Neural progenitor cell (in vitro differentiated cells): ENCODE measurements around the gene STK10. TPM values are rescaled to one million over a fixed set of nuclear protein-coding genes. Genes with fewer than 3 reads are reported as not detected.

Source experiments
- DNase-seq: peaks from one replicate; pipeline ENCODE4 v3.0.0-alpha.2; 2016; ENCODE audit warnings: low spot score
- H2AFZ ChIP-seq: fragments of 200-600 bp; sonication (generic); replicated peaks from 2 replicates; pipeline ENCODE4 v1.6.1; 2016; ENCODE audit warnings: antibody characterized with exemption
- H3F3A ChIP-seq: fragments of 200-600 bp; sonication (generic); 2 replicates; pipeline ENCODE4 v1.6.1; 2016; ENCODE audit warnings: antibody characterized with exemption, low read depth
- H3K27ac ChIP-seq: fragments of 200-600 bp; sonication (generic); 2 replicates; pipeline ENCODE4 v1.5.1; 2016; ENCODE audit warnings: mild to moderate bottlenecking
- H3K27me3 ChIP-seq: fragments of 200-600 bp; sonication (generic); 2 replicates; pipeline ENCODE4 v1.6.1; 2016; ENCODE audit warnings: mild to moderate bottlenecking, moderate library complexity
- H3K36me3 ChIP-seq: fragments of 200-600 bp; sonication (generic); 2 replicates; pipeline ENCODE4 v1.5.1; 2016
- H3K4me1 ChIP-seq: fragments of 200-600 bp; sonication (generic); 2 replicates; pipeline ENCODE4 v1.6.1; 2016; ENCODE audit warnings: mixed run types
- H3K4me2 ChIP-seq: fragments of 200-600 bp; sonication (generic); 2 replicates; pipeline ENCODE4 v1.6.1; 2016
- H3K4me3 ChIP-seq: fragments of 200-600 bp; sonication (generic); 2 replicates; pipeline ENCODE4 v1.5.1; 2016
- H3K79me2 ChIP-seq: fragments of 200-600 bp; sonication (generic); 2 replicates; pipeline ENCODE4 v1.6.1; 2016; ENCODE audit warnings: low read depth
- H3K9ac ChIP-seq: fragments of 200-600 bp; sonication (generic); 2 replicates; pipeline ENCODE4 v1.6.1; 2016
- H3K9me3 ChIP-seq: fragments of 200-600 bp; sonication (generic); 2 replicates; pipeline ENCODE4 v1.5.1; 2016; ENCODE audit warnings: low read depth
- H4K20me1 ChIP-seq: fragments of 200-600 bp; sonication (generic); 2 replicates; pipeline ENCODE4 v1.6.1; 2016; ENCODE audit warnings: low read depth
- H3K27ac Mint-ChIP-seq: 3 replicates; pipeline ENCODE4 v1.8.0; 2021; ENCODE audit warnings: mixed read lengths
- H3K27me3 Mint-ChIP-seq: 2 replicates; pipeline ENCODE4 v1.8.0; 2022; ENCODE audit warnings: low read depth, mild to moderate bottlenecking, inconsistent platforms, moderate library complexity, mixed read lengths; ENCODE audit not compliant: insufficient read depth
- H3K36me3 Mint-ChIP-seq: 3 replicates; pipeline ENCODE4 v1.8.0; 2021; ENCODE audit warnings: mixed read lengths
- H3K4me1 Mint-ChIP-seq: 3 replicates; pipeline ENCODE4 v1.8.0; 2021; ENCODE audit warnings: mixed read lengths
- H3K4me3 Mint-ChIP-seq: 3 replicates; pipeline ENCODE4 v1.8.0; 2021; ENCODE audit warnings: mild to moderate bottlenecking, moderate library complexity, mixed read lengths
- H3K9me3 Mint-ChIP-seq: 3 replicates; pipeline ENCODE4 v1.8.0; 2020; ENCODE audit warnings: mixed read lengths
- EZH2 ChIP-seq: fragments of 200-600 bp; sonication (generic); IDR thresholded peaks from 2 replicates; pipeline ENCODE4 v1.6.1; 2017; ENCODE audit warnings: antibody characterized with exemption, mild to moderate bottlenecking, moderate library complexity
- EZH2phosphoT487 ChIP-seq: fragments of 200-600 bp; sonication (generic); IDR thresholded peaks from 2 replicates; pipeline ENCODE4 v1.6.1; 2017; ENCODE audit warnings: antibody characterized with exemption
- total RNA-seq: library from RNA; depleted of rRNA; stranded (reverse); fragments of >200 nt; gene quantifications from 2 replicates; pipeline ENCODE4 v1.2.3, GENCODE V29; 2015; ENCODE audit warnings: low replicate concordance
- TF ChIP-seq, protein P1 (sequence below): fragments of 200-600 bp; sonication (generic); IDR thresholded peaks from 2 replicates; pipeline ENCODE4 v1.5.1; 2017; ENCODE audit warnings: antibody characterized with exemption, mild to moderate bottlenecking

STK10 gene
- total RNA-seq, 1 donor from 2014 or later: 4.4 TPM

DNA sequence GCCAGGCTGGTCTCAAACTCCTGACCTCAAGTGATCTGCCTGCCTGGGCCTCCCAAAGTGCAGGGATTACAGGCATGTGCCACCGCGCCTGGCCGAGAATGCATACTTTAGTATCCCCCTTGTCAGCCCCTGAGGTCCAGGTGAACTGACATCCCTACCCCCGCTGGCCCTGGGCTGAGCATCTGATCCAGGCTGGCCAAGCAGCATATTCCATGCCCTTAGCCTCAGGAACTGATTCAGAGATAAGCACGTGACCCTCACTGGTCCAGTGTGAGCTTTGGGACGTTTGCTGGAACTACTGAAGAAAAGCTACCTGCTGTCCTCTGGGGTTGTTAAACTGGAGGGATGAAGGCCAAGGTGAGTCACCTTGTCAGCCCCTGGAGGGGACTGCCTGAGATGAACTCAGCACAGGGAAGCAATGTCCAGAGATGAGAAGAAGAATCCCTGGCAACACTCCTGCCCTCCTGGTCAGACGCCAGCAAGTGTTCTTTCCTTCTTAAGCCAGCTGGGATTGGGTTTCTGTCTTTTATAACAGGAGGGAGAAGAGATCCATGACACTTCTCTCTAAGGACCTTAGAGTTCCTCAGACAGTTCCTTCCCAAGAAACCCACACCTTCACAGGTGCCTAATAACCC lies 122.5 kb downstream of the STK10 start:
- Mint-ChIP-seq H3K4me3 (no peak overlapping the region), H3K27me3 (peaks cover 3% of the 10 kb centered on the region), H3K9me3 (no peaks in the 10 kb centered on the region), H3K27ac (peak overlapping the region; percentile 66), H3K4me1 (peaks cover 23% of the 10 kb centered on the region), H3K36me3 (peaks cover 11% of the 10 kb centered on the region)
- H3K9me3 ChIP-seq: no peaks in the 10 kb centered on the region
- TF ChIP-seq EZH2 (no peak), EZH2phosphoT487 (no peak)
- TF ChIP-seq, protein P1, sequence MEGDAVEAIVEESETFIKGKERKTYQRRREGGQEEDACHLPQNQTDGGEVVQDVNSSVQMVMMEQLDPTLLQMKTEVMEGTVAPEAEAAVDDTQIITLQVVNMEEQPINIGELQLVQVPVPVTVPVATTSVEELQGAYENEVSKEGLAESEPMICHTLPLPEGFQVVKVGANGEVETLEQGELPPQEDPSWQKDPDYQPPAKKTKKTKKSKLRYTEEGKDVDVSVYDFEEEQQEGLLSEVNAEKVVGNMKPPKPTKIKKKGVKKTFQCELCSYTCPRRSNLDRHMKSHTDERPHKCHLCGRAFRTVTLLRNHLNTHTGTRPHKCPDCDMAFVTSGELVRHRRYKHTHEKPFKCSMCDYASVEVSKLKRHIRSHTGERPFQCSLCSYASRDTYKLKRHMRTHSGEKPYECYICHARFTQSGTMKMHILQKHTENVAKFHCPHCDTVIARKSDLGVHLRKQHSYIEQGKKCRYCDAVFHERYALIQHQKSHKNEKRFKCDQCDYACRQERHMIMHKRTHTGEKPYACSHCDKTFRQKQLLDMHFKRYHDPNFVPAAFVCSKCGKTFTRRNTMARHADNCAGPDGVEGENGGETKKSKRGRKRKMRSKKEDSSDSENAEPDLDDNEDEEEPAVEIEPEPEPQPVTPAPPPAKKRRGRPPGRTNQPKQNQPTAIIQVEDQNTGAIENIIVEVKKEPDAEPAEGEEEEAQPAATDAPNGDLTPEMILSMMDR: no peak
- no peak overlapping the region for H3K4me2 ChIP-seq
- no peaks in the 10 kb centered on the region for H3K36me3 ChIP-seq
- H3F3A ChIP-seq: peaks cover 10% of the 10 kb centered on the region
- H2AFZ ChIP-seq: no peak overlapping the region
- no peak overlapping the region for H3K9ac ChIP-seq
- H3K27me3 ChIP-seq: no peaks in the 10 kb centered on the region
- no peak overlapping the region for H3K27ac ChIP-seq
- no peaks in the 10 kb centered on the region for H4K20me1 ChIP-seq
- no peak overlapping the region for H3K4me3 ChIP-seq
- H3K4me1 ChIP-seq: peaks cover 17% of the 10 kb centered on the region
- no peak for DNase-seq
- H3K79me2 ChIP-seq: no peaks in the 10 kb centered on the region

DNA sequence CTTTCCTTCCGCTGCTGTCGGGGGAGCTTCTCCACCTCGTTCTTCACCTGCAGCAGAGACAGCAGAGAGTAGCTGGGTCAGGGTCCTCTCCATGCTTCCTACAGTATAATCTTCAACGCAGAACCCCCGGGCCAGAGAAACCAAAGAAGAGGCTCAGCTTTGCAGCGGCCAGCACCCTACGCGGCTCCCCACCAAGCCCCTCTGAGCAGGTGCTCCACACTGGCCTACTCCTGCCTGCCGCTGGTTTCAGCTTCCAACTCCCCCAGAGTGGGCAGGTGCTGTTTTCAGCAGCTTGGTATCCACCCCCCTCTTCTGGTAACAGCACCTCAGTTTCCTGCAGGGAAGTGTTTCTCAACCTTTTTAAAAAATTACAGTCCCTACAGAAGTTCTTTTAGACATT lies 123.3 kb downstream of the STK10 start:
- Histone ChIP-seq H3K4me1 (peaks cover 17% of the 10 kb centered on the region), H3F3A (peaks cover 10% of the 10 kb centered on the region), H2AFZ (no peak overlapping the region), H3K27me3 (no peaks in the 10 kb centered on the region), H3K9me3 (no peaks in the 10 kb centered on the region), H3K36me3 (no peaks in the 10 kb centered on the region), H3K4me2 (no peak overlapping the region), H3K79me2 (no peaks in the 10 kb centered on the region), H3K27ac (no peak overlapping the region), H4K20me1 (no peaks in the 10 kb centered on the region), H3K9ac (no peak overlapping the region), H3K4me3 (no peak overlapping the region)
- H3K27me3 Mint-ChIP-seq: peaks cover 3% of the 10 kb centered on the region
- TF ChIP-seq, protein P1: no peak
- TF ChIP-seq EZH2phosphoT487 (no peak), EZH2 (no peak)
- no peaks in the 10 kb centered on the region for H3K9me3 Mint-ChIP-seq
- no peak for DNase-seq
- H3K4me3 Mint-ChIP-seq: no peak overlapping the region
- peaks cover 23% of the 10 kb centered on the region for H3K4me1 Mint-ChIP-seq
- peaks cover 17% of the 10 kb centered on the region for H3K36me3 Mint-ChIP-seq
- no peak overlapping the region for H3K27ac Mint-ChIP-seq

DNA sequence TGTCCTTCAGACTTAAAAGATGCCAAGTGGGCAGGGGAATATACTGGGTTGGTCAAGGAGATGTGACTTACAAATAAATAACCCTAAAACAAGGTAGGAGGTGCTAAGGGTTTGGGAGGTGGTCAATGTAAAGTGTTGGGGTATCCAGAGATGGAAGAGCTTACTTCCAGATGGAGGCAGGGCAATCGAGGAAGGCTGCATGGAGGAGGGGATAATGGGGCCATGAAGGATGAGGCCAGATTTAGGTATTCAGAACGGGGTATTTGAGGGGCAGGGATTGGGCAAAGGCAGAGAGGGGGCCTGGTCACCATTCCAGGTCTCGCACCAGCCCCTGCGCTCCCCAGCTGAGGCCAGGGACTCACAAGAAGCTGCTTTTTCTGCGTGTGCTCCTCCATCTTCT lies 123.7 kb downstream of the STK10 start:
- no peaks in the 10 kb centered on the region for H3K36me3 ChIP-seq
- H3K9me3 Mint-ChIP-seq: no peaks in the 10 kb centered on the region
- H3K4me1 Mint-ChIP-seq: peaks cover 23% of the 10 kb centered on the region
- DNase-seq: no peak
- peaks cover 20% of the 10 kb centered on the region for H3K36me3 Mint-ChIP-seq
- H3K4me3 ChIP-seq: no peak overlapping the region
- no peaks in the 10 kb centered on the region for H3K27me3 ChIP-seq
- TF ChIP-seq, protein P1: no peak
- TF ChIP-seq EZH2phosphoT487: no peak
- TF ChIP-seq EZH2: no peak
- peak overlapping the region; percentile 93 for H3K27ac Mint-ChIP-seq
- H3F3A ChIP-seq: peaks cover 10% of the 10 kb centered on the region
- no peaks in the 10 kb centered on the region for H4K20me1 ChIP-seq
- no peak overlapping the region for H3K27ac ChIP-seq
- no peak overlapping the region for H2AFZ ChIP-seq
- peaks cover 17% of the 10 kb centered on the region for H3K4me1 ChIP-seq
- H3K9me3 ChIP-seq: no peaks in the 10 kb centered on the region
- no peak overlapping the region for H3K9ac ChIP-seq
- H3K4me3 Mint-ChIP-seq: no peak overlapping the region
- peaks cover 5% of the 10 kb centered on the region for H3K27me3 Mint-ChIP-seq
- H3K4me2 ChIP-seq: peak overlapping the region; percentile 68
- no peaks in the 10 kb centered on the region for H3K79me2 ChIP-seq
